ENCODE measurements around the gene PRDX3.

- TF ChIP-seq CTCF (IDR thresholded peaks at IDR 0.05) (no peak), POLR2A (IDR thresholded peaks at IDR 0.05) (no peak)
These were observed 24.4 kb upstream of the PRDX3 start for GRCh38 chr10:119203006-119203405.
